WI38 (cell line): ENCODE results near the gene PPRC1.

ENCODE experiments used
- H3K4me3 ChIP-seq: 2 replicates; pipeline ENCODE4 v1.5.1; 2011; ENCODE audit warnings: low read depth, mild to moderate bottlenecking, control low read depth, low read length
- TF ChIP-seq, protein P1 (sequence below): IDR thresholded peaks from 2 replicates; pipeline ENCODE4 v1.5.1; 2012; ENCODE audit warnings: low read depth, mild to moderate bottlenecking, control low read depth, low read length

PPRC1 gene

DNA sequence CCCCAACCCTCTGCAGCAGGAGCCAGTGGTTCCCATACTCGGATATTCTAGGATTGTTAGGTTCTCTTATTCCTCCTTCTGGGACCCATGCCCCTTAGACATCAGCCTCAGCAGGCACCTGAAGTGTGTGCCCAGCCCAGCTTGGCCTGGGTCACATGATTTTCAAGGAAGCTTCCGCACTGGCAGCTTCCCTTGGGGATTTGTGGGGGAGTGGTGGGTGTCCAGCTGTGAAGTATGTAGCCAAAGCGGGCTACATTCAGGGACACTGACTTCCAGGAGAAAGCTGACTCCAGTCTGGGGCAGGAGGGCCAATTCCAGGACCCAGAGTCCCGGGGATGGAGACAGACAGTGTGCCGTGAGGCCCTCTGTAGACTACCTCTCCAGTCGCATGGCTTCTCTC lies 14.0 kb upstream of the PPRC1 start:
- TF ChIP-seq, protein P1, sequence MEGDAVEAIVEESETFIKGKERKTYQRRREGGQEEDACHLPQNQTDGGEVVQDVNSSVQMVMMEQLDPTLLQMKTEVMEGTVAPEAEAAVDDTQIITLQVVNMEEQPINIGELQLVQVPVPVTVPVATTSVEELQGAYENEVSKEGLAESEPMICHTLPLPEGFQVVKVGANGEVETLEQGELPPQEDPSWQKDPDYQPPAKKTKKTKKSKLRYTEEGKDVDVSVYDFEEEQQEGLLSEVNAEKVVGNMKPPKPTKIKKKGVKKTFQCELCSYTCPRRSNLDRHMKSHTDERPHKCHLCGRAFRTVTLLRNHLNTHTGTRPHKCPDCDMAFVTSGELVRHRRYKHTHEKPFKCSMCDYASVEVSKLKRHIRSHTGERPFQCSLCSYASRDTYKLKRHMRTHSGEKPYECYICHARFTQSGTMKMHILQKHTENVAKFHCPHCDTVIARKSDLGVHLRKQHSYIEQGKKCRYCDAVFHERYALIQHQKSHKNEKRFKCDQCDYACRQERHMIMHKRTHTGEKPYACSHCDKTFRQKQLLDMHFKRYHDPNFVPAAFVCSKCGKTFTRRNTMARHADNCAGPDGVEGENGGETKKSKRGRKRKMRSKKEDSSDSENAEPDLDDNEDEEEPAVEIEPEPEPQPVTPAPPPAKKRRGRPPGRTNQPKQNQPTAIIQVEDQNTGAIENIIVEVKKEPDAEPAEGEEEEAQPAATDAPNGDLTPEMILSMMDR, result no peak

GRCh38 chr10:102119417-102120141 lies 13.3 kb upstream of the PPRC1 start:
- H3K4me3 ChIP-seq, result peak overlapping the region; percentile 85
- TF ChIP-seq, protein P1, result no peak

More for the DNA sequence above, 14.0 kb upstream of the PPRC1 start:
- H3K4me3 ChIP-seq, result peak overlapping the region; percentile 85

- H3K4me3 ChIP-seq, result peak within 1 kb of the TSS; percentile 85
- TF ChIP-seq, protein P1, result no peak
These were observed 12.5 kb upstream of the PPRC1 start, which contains the start of gene LDB1 for GRCh38 chr10:102120142-102120990. Gene LDB1, minus strand, starts transcription at chr10:102120368. Its CDS starts 258 bp downstream, at chr10:102120110.

- TF ChIP-seq, protein P1, result no peak
These were observed 11.7 kb upstream of the PPRC1 start for GRCh38 chr10:102120991-102121738.

DNA sequence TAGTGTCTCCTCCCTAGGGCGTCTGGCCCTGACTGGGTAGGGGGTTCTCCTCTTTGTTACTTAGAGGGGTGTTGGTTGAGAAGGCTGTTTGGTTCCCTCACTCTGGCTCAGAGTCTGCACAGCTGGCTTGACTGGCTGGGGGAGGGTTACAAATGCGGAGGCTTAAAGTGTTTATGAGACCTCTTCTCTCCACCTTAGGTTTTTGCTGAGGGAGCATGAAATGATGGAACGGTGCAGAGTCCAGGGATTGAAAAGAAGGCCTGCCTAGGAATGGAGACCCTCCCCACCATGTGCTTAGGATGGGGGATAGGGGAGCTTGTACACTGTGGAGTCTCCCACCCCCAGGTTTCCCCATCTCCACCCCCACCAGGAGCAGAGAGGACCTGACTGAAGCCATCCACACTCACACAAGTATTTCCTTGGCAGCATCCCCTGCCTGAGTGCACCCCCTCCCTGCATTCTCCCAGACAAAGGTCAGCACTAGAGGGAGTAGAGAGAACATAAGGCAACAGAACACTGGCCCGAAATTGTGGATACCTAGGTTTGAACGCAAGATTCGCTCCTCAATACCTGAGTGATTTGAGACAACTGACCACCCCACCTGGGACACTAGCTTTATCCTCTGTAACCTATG lies 11.0 kb upstream of the PPRC1 start:
- TF ChIP-seq, protein P1, result peak; percentile 21; the same call in 1 of the 2 replicates
- H3K4me3 ChIP-seq, result peak overlapping the region; percentile 85

More at GRCh38 chr10:102120991-102121738, 11.7 kb upstream of the PPRC1 start:
- peak overlapping the region; percentile 85 for H3K4me3 ChIP-seq

DNA sequence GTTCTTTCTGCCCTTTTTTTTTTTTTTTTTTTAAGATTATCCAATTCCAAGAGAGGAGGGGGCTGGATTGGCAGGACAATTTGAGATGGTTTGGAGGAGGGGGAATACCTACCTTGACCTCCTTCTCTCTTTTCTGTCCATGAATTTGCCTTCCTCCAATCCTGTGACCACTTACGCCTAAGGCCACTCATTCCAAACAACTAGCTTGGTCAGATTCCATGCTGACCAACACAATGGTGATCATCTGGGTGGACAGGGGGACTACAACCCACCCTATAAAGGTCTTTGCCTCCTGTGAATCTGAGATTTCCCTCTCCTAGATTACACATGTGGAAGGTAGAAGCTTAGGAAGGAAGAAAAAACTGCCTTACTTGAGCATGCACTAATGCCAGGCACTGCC lies 10.4 kb upstream of the PPRC1 start:
- H3K4me3 ChIP-seq, result no peak overlapping the region
- TF ChIP-seq, protein P1, result no peak
